OCI-LY7 (cell line): Measurements from ENCODE around the gene HABP2. TPM values are rescaled to one million over a fixed set of nuclear protein-coding genes. Genes with fewer than 3 reads are reported as not detected.

Experiments used
- BruUV-seq: library from RNA; stranded (reverse); fragments of 400-500 nt; replicated peaks from 2 replicates; lab custom pipeline; 2021; lab: Mats Ljungman, UMichigan
- CTCF ChIA-PET: fragments of 300-600 bp; sonication (Branson Sonifier 250); formaldehyde crosslinking; loops from one replicate; lab custom pipeline; 2022; ENCODE audit warnings: antibody characterized with exemption; ENCODE audit not compliant: unreplicated experiment; lab: Charles Lee
- POLR2A ChIA-PET: fragments of 300-600 bp; sonication (Branson Sonifier 250); formaldehyde crosslinking; loops from one replicate; lab custom pipeline; 2022; ENCODE audit warnings: antibody characterized with exemption; lab: Charles Lee
- DNase-seq: peaks from one replicate; pipeline ENCODE4 v3.0.0-alpha.2; 2015; ENCODE audit warnings: low spot score
- H2AFZ ChIP-seq: fragments of 200-600 bp; sonication (generic), shearing (Covaris generic); 2 replicates; pipeline ENCODE4 v1.6.1; 2014; ENCODE audit warnings: mild to moderate bottlenecking, antibody characterized with exemption, low read length, moderate library complexity
- H3K27ac ChIP-seq: fragments of 200-600 bp; sonication (generic); 2 replicates; pipeline ENCODE4 v1.5.1; 2014; ENCODE audit warnings: mixed run types, low read depth, mild to moderate bottlenecking, moderate library complexity, low read length, inconsistent platforms; ENCODE audit not compliant: poor library complexity, severe bottlenecking
- H3K36me3 ChIP-seq: fragments of 200-600 bp; sonication (generic); 2 replicates; pipeline ENCODE4 v1.6.1; 2014; ENCODE audit warnings: mild to moderate bottlenecking, antibody characterized with exemption, low read length, moderate library complexity, mixed read lengths; ENCODE audit not compliant: insufficient read depth
- H3K4me1 ChIP-seq: fragments of 200-600 bp; sonication (generic); 2 replicates; pipeline ENCODE4 v1.5.1; 2014; ENCODE audit warnings: mild to moderate bottlenecking, low read length; ENCODE audit not compliant: insufficient read depth, poor library complexity, severe bottlenecking
- H3K4me2 ChIP-seq: fragments of 200-600 bp; sonication (generic); 2 replicates; pipeline ENCODE4 v1.6.1; 2014; ENCODE audit warnings: mild to moderate bottlenecking, low read length
- H3K4me3 ChIP-seq: fragments of 200-600 bp; sonication (generic); 2 replicates; pipeline ENCODE4 v1.5.1; 2014; ENCODE audit warnings: mild to moderate bottlenecking, low read depth, low read length; ENCODE audit not compliant: poor library complexity, severe bottlenecking
- H3K79me2 ChIP-seq: fragments of 200-600 bp; sonication (generic); 2 replicates; pipeline ENCODE4 v1.6.1; 2016; ENCODE audit warnings: low read depth, mild to moderate bottlenecking, low read length, moderate library complexity, mixed read lengths; ENCODE audit not compliant: insufficient read depth
- H3K9me2 ChIP-seq: fragments of 200-600 bp; sonication (generic); 2 replicates; pipeline ENCODE4 v1.6.1; 2016; ENCODE audit warnings: mild to moderate bottlenecking, low read length, mixed read lengths; ENCODE audit not compliant: insufficient read depth
- H3K9me3 ChIP-seq: fragments of 200-600 bp; sonication (generic); 2 replicates; pipeline ENCODE4 v1.6.1; 2014; ENCODE audit warnings: mild to moderate bottlenecking, mixed run types, low read length, mixed read lengths
- H4K20me1 ChIP-seq: fragments of 200-600 bp; sonication (generic); 2 replicates; pipeline ENCODE4 v1.6.1; 2014; ENCODE audit warnings: mild to moderate bottlenecking, antibody characterized with exemption, low read length, moderate library complexity, mixed read lengths; ENCODE audit not compliant: insufficient read depth
- CTCF ChIP-seq: fragments of 200-600 bp; sonication (generic); conservative IDR thresholded peaks from 2 replicates; pipeline ENCODE4 v1.5.1; 2014; ENCODE audit warnings: mild to moderate bottlenecking, antibody characterized with exemption, low read length, moderate library complexity, mixed read lengths
- EZH2phosphoT487 ChIP-seq: fragments of 200-600 bp; sonication (generic); IDR thresholded peaks from 2 replicates; pipeline ENCODE4 v1.6.1; 2018; ENCODE audit warnings: low read depth, borderline replicate concordance, mild to moderate bottlenecking, mixed run types, antibody characterized with exemption, low read length, moderate library complexity, mixed read lengths
- intact Hi-C: fragments of 100-400 bp; cut with micrococcal nuclease; formaldehyde crosslinking; loops from one replicate; pipeline ENCODE4 v1.10.0; 2022; ENCODE audit not compliant: unreplicated experiment
- total RNA-seq, 2 experiments: library from RNA; depleted of rRNA in 1 of 2; stranded (reverse); fragments of >200 nt in 1 of 2; shearing (Covaris generic) in 1 of 2; gene quantifications; 2 replicates each; pipeline ENCODE4 v1.2.3, GENCODE V29; 2014 to 2022

HABP2 gene
- total RNA-seq, 2 experiments from 2014 or later = not detected

GRCh38 chr10:113534423-113534822 lies 18.4 kb upstream of the HABP2 start:
- H3K9me2 ChIP-seq = no peaks in the 10 kb centered on the region
- no peaks in the 10 kb centered on the region for H3K36me3 ChIP-seq
- no TSS peak for BruUV-seq
- ChIA-PET CTCF (no interaction called here), POLR2A (no interaction called here)
- H3K4me3 ChIP-seq = no peak overlapping the region
- H3K79me2 ChIP-seq = no peaks in the 10 kb centered on the region
- intact Hi-C loops = no loop called here
- no peak overlapping the region for H3K27ac ChIP-seq
- H3K4me1 ChIP-seq = no peaks in the 10 kb centered on the region
- no peaks in the 10 kb centered on the region for H3K9me3 ChIP-seq
- no peak for DNase-seq
- no peak overlapping the region for H2AFZ ChIP-seq
- H3K4me2 ChIP-seq = no peak overlapping the region
- H4K20me1 ChIP-seq = no peaks in the 10 kb centered on the region
- no peak for TF ChIP-seq CTCF
- TF ChIP-seq EZH2phosphoT487 = no peak

DNA sequence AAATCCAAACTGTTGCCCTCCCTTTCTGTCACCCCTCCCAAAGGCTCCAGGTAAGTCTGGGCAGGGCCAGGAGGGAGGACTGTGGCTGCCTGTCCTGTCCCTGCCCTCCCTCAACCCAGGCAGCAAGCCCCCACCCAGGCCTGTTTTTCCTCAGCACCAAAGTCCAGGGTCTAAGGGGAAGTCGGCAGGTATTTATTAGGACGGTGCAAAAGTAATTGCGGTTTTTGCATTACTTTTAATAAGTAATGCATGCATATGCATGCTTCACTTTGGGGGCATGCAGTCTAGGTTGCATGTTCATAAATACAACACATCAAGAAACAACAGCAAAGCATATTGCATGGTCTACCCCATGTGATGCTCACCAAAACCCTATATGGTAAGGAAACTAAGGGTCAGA lies 15.2 kb upstream of the HABP2 start:
- H4K20me1 ChIP-seq = no peaks in the 10 kb centered on the region
- no peak overlapping the region for H3K4me2 ChIP-seq
- H3K9me2 ChIP-seq = no peaks in the 10 kb centered on the region
- DNase-seq = no peak
- H3K9me3 ChIP-seq = no peaks in the 10 kb centered on the region
- TF ChIP-seq EZH2phosphoT487 = no peak
- no peak for TF ChIP-seq CTCF
- H3K36me3 ChIP-seq = no peaks in the 10 kb centered on the region
- no peak overlapping the region for H3K27ac ChIP-seq
- ChIA-PET POLR2A (no interaction called here), CTCF (no interaction called here)
- BruUV-seq = no TSS peak
- intact Hi-C loops = no loop called here
- no peak overlapping the region for H2AFZ ChIP-seq
- H3K79me2 ChIP-seq = no peaks in the 10 kb centered on the region
- no peaks in the 10 kb centered on the region for H3K4me1 ChIP-seq
- H3K4me3 ChIP-seq = no peak overlapping the region

GRCh38 chr10:113538151-113538550 lies 14.7 kb upstream of the HABP2 start:
- Histone ChIP-seq H3K36me3 (no peaks in the 10 kb centered on the region), H3K27ac (no peak overlapping the region), H3K4me2 (no peak overlapping the region), H3K4me3 (no peak overlapping the region), H2AFZ (no peak overlapping the region), H4K20me1 (no peaks in the 10 kb centered on the region), H3K4me1 (no peaks in the 10 kb centered on the region), H3K9me3 (no peaks in the 10 kb centered on the region), H3K79me2 (no peaks in the 10 kb centered on the region), H3K9me2 (no peaks in the 10 kb centered on the region)
- no TSS peak for BruUV-seq
- ChIA-PET CTCF (no interaction called here), POLR2A (no interaction called here)
- DNase-seq = no peak
- intact Hi-C loops = no loop called here
- TF ChIP-seq CTCF (no peak), EZH2phosphoT487 (no peak)
